Transverse colon (tissue), 4 donors: ENCODE data around the gene DLG2.

Source experiments
- CTCF ChIP-seq, 5 experiments: fragments of 200-600 bp in 3 of 5; fragments of 450-650 bp in 2 of 5; sonication (generic) in 3 of 5; IDR thresholded peaks; 1 replicate in 2 of 5; 2 replicates in 3 of 5; pipeline ENCODE4 v1.5.1; 2016 to 2017; ENCODE audit warnings: antibody characterized with exemption in 5 of 5, inconsistent platforms in 3 of 5, mild to moderate bottlenecking in 2 of 5, moderate library complexity in 1 of 5
- EP300 ChIP-seq: sonication (generic); formaldehyde crosslinking; IDR thresholded peaks from one replicate; pipeline ENCODE4 v1.6.1; 2017; ENCODE audit warnings: antibody characterized with exemption, low read depth
- POLR2A ChIP-seq: fragments of 450-650 bp; IDR thresholded peaks from one replicate; pipeline ENCODE4 v1.6.1; 2016; ENCODE audit warnings: antibody characterized with exemption, mild to moderate bottlenecking, moderate library complexity
- POLR2AphosphoS5 ChIP-seq, 3 donors: sonication (generic); formaldehyde crosslinking; IDR thresholded peaks; one replicate each; pipeline ENCODE4 v1.6.1; 2016; ENCODE audit warnings: antibody characterized with exemption in 3 of 3

GRCh38 chr11:84129961-84130576 lies 1497.1 kb downstream of the DLG2 start:
- TF ChIP-seq POLR2A (no peak), POLR2AphosphoS5 (IDR thresholded peaks at IDR 0.05) (no peak), EP300 (no peak), CTCF (IDR thresholded peaks at IDR 0.05) (no peak)
